UCSD-AML1 (cell line): ENCODE results near the gene SLC29A3.
"Not testable (repeated sequence)": the region's sequence is repeated elsewhere in the genome, so short reads cannot be mapped to it uniquely, and the experiment has no call there.

ENCODE experiments used
- DNase-seq: peaks from one replicate; lab custom pipeline; 2025; ENCODE audit not compliant: unreplicated experiment; lab: John Stamatoyannopoulos, UW

Gene SLC29A3

DNA sequence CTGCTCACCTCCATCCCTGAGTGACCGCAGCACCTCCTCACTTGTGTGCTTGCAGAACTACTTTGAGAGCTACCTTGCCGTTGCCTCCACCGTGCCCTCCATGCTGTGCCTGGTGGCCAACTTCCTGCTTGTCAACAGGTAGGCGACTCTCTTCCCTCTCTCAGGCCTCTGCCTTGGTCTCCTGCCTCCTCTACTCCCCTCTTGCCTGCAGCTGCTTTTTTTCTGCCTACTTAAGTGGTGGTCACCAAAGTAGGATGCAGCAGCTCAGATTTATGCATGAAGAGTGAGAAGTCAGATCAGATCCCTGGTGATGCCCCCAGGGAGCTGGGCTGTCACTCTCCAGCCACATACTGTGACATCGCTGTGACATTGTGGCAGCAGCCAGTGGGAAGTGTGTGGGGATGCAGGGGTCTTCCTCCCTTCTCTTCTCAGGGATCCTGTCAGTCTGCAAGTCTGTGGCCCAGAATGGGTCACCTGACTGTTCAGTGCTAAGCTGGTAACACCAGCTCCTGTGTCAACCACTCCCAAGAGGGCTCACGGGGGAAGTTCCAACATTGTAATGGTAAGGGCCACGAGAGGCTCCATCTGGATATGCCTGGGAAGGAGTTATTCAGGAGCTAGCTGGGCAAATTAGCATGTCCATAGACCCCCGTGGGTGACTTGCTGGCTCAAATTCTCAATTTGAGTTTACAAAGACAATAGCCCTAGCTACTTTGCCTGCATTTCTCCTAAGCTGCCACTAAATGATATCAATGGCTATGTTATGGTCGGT is 25.3 kb downstream of the SLC29A3 start:
- DNase-seq = no peak

DNA sequence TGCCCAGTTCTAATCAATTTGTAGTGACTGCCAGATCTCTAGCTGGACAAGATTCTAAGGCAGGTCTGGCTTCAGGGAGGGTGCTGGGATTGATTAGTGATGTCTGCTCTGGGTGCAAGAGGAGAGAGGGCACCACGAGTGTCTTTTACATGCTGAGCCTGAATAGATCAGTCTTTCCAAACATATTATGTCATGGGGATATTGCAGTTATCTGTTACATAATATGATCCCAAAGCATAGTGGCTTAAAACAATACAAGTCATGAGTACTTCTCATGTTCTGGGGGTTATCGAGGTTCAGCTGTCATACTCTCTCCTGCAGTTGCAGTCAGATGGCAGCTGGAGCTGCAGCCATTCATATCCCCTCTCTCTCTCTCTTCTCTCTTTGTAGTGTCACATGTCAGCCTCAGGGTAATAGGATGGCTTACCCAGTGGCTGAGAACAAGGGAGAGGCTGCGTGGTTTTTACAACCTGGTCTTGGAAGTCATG is 26.0 kb downstream of the SLC29A3 start:
- no peak for DNase-seq

DNA sequence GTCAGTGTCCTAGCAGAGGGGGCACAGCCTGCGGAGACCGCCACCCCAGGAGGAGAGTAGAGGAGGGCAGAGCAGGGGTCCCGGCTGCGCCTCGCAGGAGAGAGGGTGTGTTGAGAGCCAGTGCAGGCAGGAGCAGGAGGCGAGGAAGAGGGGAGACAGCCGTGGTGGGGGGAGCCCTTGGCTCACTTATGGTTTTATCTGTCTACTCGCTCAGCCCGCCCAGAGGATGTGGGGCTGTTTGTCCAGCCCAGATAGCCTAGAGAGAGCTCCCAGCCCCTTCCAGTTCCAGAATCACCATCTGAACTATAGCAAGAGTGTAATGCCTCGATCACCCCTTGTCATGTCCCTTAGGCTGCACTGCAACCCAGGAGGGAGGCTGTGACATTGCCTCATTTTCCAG is 26.6 kb downstream of the SLC29A3 start:
- no peak for DNase-seq

DNA sequence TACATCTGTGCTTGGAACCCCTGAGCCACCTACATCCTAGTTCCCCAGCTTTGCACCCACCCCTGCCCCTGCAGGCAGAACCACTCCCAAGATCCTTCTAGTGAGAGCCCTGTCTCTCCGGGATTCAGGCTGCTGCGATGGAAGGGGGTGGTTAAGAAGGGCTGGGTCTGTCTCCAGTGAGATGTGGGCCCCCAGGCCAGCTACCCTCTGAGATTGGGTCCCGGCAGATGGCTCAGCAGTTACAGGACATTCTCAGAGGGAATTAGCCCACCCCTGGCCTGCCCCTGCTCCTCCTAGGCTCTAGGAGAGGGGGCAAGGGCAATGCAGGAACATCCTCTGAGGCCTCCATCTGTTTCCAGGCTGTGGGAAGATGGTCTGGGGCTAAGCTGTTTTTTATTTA is 27.7 kb downstream of the SLC29A3 start:
- no peak for DNase-seq

DNA sequence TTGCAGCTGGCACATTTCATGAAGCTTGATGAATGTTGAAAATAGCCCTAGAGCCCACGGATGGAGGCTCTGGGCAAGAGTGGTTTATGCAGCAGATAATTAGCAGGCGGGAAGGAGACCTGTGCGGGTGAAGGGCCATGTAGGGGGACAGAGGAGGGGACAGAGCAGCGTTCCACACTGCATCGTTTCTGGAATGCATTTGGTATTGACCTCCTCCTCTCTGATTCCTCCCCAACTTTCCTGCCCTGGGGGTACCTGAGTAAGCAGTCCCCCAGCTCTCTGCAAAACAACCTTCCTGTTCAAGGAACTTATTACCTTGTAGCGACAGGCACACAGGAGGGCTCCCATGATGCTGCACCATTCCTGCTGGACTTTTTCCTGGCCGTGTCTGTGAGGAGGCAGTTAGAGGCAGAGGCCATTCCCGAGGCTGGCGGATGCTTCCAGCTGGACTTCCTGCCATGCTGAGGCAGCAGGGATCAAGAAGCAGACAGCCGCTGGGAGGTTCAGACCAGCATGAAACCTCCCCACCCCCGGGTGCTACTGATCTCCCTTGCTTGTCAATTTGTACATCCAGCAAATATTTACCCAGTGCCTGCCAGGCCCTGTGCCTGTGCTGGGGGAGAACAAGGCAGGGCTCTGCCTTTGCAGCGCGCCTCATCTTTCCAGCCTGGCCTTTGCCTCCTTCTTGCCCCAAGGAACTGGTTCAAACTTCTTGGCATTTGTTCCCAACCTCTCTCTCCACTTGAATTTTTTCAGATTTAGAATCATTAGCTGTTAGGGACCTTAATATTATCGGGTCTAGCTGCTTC is 28.7 kb downstream of the SLC29A3 start:
- DNase-seq = no peak

DNA sequence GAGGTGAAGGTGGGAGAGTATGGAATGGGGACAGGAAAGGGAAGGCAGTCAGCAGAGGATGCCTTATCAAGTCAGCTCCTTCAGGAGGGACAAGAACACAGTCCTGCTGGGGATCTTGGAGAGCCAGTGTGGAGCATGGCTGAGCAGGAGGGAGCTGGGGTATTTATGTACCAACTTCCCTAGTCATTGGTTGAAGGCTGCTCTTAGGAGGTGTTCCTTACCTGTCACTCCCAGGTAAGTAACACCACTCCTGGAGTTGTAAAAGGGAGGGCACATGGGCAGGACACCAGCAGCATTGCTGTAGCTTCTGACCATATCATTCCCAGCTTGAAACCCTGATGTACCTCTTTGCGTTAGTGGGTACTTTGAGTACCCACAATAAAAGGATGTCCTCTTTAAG is 29.8 kb downstream of the SLC29A3 start:
- no peak for DNase-seq

DNA sequence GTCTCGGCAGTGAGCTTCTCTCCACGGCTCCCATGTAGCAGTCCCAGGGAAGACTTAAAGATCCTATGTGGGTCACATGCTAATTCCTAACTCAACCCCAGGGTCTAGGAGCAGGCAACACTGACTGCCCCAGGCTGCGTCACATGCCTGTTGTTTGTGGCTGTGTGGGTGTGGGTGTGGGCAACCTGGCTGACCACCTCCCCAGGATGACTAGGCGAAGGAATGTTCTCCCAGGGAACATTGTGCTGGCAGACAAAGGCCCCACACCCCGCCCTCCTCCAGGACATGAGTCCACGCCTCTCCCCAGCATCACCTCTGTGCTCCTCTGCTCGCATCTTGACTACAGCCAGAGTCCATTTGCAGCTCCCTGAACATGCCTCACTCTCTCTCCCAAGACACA is 30.3 kb downstream of the SLC29A3 start:
- DNase-seq = no peak

DNA sequence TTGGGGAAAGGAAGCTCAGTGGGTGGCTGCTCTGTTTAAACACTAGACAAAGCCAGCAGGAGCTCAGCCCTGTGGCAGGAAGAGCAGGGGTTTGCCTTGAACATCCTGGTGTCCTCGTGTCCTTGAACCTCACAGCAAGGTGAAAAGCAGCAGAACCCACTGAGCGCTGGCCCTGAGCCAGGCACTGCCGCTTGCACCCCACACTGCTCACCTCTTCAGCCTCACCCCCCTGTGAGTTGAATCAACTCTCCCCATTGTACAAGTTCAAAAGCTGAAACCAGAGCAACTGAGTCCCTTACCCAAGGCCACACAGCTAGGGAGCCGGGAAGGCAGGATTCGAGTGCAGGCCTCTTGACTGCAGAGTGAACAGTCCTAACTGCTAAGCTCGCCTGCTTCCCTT is 32.0 kb downstream of the SLC29A3 start:
- no peak for DNase-seq

DNA sequence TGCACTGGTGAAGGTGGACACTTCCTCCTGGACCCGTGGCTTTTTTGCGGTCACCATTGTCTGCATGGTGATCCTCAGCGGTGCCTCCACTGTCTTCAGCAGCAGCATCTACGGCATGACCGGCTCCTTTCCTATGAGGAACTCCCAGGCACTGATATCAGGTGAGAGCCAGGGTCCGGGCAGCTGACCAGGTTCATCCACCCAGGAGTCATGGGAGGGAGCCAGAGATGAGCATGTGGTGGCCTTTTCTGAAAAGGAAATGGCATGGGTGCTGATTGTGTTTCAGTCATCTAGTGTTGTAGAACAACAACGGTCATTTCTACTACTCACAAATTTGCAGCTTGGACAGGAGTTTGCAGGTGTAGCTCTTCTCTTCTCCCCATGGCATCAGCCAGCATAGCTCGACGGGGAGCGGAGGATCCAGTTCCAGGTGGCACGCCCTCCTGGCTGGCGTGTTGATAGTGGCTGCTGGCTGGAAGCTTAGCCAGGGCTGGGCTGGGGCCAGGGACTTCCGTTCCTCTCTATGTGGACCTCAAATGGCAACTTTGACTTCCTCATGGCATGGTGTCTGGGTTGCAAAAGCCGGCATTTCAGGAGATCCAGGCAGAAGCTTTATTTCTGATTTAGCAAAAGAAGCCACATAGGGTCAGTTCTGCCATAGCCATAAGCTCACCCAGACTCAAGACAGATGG is 32.7 kb downstream of the SLC29A3 start:
- no peak for DNase-seq

DNA sequence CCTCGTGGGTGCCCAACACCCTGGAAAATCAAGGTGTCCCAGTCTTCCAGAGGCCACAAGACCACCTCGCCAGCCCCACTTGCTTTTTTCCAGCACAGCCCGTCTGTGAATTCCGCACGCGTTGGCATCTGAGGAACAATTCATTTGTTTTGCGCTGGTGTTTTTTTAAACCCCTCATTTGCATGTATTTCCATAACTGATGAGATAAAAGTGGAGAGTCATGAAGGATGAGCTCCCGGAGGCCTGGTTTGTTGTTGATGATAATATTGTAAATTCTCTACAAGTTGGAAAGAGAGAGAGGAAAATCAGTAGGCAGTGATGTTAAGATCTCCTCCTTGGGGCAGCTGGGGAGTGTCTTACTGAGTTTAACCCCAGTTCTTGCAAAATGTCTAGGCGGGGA is 34.6 kb downstream of the SLC29A3 start:
- DNase-seq = no peak

DNA sequence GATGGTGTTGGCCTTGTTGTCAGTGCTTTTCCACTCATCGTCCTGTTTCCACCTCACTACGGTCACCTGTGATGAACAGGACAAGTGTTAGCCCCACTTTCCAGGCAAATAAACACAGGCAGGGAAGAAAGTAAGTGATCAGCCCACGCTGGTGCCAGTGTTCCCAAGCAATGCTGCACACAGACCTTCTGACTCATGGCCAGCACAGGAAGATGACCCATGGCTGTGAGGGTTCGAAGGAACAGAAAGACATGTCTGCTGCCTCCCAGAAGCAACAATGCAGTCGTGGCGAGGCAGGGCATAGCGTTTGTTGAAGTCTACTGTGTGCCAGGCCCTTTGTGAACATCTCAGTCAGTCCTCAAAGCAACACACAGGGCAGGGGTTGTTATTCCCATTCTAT is 35.7 kb downstream of the SLC29A3 start:
- DNase-seq = no peak

DNA sequence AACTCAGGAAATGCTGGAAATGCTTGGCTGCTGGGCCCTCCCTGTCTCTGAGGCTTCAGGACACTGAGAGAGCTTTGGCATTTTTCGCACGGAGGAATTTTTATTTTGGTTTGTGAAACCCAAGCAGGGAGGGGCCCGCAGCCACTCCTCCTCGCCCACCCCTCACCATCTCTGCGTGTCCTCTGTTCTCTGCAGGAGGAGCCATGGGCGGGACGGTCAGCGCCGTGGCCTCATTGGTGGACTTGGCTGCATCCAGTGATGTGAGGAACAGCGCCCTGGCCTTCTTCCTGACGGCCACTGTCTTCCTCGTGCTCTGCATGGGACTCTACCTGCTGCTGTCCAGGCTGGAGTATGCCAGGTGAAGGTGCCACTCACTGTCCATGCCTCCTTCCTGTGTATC is 36.8 kb downstream of the SLC29A3 start:
- DNase-seq = no peak

DNA sequence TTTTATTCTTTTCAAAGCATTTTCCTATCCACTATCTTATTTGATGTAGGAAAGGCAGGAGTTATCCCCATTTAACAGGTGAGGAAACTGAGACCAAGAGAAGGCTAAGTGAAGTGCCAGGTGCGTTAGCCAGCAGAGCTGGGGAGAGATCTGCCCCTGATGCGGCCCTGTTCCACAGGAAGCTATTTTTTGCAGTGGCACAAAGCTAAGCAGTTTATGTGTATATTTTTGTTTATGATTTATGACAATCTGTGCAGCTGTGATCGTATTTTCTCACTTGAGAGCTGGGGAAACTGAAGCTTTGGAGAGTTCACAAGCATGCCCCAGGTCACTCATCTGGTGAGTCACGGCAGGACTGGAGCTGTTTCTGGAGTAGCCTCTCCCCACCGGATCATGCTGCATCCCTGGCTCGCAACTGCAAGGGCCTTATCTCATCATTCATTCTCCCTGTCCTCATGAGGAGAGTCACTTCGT is 38.8 kb downstream of the SLC29A3 start:
- DNase-seq = no peak

DNA sequence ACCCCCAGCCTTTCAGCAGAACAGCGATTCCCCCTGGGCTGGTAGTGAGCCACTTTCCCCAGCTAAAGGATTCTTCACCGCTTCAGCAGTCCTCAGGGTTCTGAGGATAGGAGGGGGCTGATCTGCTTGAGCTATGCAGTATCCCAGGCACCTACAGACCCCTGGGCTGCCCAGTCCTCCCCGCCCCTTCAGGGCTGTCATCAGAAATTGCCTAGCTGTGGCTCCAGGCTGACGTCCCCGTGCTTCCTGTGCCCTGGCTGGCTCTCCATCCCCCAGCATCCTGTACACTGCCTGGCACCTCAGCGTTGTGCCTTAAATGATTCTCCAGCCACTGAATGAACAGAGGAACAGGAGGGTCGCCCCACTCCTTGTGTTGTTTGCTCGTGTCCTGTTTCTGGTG is 39.2 kb downstream of the SLC29A3 start:
- peak; percentile 76 for DNase-seq

DNA sequence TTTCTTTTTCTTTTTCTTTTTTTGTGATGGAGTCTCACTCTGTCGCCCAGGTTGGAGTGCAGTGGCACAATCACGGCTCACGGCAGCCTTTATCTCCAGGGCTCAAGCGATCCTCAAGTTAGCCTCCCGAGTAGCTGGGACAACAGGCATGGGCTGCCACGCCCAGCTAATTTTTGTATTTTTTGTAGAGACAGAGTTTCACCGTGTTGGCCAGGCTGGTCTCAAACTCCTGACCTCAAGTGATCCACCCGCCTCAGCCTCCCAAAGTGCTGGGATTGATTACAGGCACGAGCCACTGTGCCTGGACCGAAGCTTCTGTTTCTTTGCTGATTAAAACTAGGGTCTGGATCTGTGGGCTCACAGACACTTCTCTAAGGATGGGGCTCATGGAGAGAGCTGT is 39.8 kb downstream of the SLC29A3 start:
- DNase-seq = not testable (repeated sequence)

DNA sequence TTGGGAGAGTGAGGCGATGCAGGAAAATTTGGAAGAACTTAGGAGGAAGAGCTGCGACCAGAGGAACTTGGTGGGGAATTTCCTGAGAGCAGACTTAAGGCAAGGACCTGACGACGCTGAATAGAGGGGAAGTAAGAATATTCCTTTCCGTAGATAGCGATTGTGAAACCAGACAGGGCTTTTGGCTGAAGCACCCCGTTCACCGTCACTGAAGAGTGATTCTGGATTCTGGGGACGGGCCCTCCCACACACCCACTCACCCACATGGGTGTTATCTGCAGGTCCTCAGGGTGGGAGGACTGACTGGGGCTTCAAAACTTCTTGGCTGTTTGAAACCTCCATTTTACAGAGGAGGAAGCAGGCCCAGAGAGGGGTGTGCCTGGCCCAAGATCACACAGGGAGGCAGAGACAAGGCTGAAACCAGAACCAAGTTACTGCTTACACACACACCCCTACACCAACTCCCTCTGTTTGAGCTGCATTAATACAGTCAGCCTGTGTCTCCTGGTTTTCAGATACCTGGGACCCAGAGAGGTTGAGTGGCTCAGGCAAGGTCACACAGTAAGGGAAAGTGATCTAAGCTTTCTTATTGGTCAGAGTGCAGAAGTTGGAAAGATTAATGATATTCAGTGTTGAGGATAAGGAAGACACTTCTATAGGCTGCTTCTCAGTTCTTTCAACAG is 40.4 kb downstream of the SLC29A3 start:
- DNase-seq = peak; percentile 56

DNA sequence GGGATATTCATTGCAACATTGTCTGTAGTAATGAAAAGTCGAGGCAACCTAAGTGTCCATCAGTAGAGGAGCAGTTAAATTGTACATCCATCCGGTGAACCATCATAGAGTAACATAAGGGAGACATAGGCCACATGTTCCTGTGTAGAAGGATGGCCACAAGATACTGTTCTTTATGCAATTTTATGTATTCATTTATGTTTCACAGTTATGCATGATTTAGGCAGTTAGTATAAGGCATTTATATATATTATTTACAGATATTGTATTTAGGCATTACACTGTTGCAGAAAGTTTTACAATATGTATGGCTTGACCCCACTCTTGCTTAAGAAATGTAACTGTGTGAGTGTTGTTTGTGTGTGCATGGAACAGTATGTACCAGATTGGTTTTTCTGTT is 41.7 kb downstream of the SLC29A3 start:
- DNase-seq = no peak

DNA sequence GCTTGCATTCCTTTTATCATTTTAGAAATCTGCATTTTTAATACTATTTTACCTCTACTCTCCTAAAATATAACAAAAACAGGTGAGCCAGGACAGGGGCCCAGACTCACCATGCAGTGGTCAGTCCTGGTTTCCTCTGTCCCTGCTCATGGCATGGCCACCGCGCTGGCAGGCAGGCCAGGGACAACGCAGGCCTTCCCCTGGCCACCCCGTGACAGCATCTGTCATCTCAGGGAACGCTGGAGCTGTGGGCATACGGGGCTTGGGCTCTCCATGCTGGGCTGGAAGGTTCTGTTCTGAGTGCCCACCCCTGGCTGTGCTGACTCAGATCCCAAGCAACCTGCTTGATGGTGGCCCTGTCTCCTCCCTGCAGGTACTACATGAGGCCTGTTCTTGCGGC is 42.5 kb downstream of the SLC29A3 start:
- DNase-seq = no peak

DNA sequence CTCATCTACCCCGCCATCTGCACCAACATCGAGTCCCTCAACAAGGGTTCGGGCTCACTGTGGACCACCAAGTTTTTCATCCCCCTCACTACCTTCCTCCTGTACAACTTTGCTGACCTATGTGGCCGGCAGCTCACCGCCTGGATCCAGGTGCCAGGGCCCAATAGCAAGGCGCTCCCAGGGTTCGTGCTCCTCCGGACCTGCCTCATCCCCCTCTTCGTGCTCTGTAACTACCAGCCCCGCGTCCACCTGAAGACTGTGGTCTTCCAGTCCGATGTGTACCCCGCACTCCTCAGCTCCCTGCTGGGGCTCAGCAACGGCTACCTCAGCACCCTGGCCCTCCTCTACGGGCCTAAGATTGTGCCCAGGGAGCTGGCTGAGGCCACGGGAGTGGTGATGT is 43.1 kb downstream of the SLC29A3 start:
- DNase-seq = no peak

DNA sequence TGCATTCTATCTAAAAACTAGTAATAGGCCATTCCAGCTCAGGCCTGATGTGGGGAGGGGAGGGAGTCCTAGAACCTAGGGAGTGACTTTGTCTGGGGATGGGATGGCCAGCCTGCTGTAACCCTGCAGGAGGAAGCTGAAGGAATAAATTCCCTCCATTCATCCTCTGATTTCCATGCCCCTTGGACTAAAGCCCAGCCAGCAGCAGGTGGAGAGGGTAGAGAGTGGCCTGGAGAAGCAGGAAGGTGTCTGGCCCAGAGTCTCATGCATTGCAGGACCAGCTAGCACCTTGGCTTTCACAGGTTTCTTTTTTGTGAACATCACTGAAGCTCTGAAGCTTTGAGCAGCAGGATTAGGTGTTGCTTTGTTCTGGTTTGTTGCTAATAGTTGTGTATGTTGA is 44.9 kb downstream of the SLC29A3 start:
- DNase-seq = no peak

DNA sequence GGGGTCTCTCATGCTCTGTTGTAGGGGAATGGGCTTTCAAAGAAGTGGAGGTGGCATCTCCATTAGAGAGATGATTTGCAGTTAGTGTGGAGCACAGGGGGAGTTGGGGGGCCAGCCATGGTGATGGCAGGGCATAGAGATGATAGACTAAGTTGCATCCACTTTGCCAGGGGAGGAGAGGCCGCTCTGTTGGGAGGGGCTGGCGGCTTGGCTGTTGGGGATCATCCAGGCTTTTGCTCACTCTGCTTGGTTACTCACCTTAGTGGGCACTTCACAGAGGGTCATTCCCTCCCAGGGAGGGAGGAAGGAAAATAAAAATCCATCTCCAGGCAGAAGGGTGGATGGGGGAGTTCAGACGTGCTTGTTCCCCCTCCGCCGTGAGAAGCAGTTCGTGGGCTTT is 46.3 kb downstream of the SLC29A3 start:
- DNase-seq = no peak
